NCI-H2227 treated with DMSO at 0.1 percent for 48 hours (cell line): ENCODE results near the gene MPRIP.
"Not testable (repeated sequence)": the region's sequence is repeated elsewhere in the genome, so short reads cannot be mapped to it uniquely, and the experiment has no call there.

Source experiments
- DNase-seq: peaks from one replicate; lab custom pipeline; 2025; lab: John Stamatoyannopoulos, UW

MPRIP gene

DNA sequence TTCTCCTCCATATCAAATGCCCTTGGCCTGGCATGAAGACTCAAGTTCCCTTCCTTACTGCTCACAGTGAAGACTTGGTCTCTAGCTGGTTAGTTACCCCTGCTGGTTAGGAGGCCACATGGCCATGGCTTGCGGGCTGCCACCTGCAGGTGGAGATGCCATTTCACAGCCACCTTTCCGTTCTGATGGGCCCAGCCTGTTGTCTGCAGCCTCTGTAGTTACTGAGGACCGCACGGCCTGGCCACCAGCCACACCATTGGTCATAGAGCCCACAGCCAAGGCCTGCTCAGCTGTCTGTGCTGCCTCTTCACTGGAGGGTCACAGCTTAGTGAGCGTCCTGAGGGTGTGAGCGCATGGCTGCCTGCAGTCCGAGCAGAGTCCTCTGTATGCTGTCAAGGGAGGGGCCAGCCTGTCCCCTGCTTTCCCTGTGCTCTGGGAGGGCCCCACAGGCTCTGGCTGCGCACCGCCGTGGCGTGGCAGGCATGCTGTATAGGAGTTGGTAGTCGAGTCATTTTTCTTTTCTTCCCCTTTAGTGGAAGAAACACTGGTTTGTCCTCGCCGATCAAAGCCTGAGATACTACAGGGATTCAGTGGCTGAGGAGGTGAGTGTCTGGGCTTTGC lies 104.6 kb downstream of the MPRIP start:
- DNase-seq = no peak

DNA sequence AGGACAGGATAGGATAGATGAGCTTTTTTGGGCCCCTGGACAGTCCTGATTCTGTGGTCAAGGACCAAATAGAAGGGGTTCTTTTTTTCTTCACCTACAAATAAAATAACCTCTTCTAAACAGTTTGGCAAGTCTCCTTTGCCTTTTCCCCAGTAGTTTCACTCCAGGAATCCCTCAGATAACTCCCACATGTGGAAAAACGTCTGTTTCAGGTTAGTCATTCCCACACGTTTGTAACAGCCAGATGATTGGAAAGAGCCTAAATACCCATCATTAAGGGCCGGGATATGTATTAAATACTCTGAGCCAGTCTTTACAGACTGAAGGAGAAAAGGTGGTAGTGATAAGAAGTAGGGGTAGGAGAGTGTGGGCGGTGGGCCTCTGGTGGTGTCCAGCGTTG lies 105.6 kb downstream of the MPRIP start:
- DNase-seq = no peak

DNA sequence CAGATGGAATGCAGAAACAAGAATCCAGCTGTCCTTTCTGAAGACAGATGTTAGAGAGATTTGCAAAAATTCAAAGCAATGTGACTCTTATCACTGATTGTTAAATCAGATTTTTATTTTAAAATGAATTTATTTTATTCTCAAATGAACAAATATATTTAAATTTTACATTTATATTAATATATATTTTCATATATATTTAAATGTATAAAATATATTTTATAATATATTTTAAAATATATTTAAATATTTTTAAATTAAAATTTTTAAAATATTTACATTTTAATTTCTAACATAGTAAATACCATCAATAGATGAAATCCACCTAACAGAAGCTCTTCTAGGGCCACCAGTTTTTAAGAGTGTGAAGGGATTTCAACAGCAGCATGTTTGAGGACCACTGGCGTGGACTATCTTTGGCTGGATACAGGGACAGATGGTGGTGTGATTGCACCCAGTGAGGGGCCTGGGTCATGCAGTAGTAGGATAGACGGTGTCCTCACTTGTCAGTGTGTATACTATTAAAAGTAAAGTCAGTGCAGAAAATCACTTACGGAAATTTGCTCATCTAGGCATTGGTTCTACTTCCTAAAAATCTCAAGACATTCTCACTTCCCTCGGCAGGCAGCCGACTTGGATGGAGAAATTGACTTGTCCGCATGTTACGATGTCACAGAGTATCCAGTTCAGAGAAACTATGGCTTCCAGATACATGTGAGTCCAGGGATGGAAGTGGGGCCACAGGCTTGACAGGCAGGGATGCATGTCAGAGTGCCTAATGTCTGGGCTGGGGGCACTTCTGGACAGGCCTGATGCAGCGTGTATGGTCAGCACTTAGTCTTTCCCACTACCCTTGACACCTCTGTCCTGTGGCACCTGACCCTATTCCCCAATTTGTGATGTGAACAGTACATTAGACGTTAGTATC lies 107.5 kb downstream of the MPRIP start:
- no peak for DNase-seq

DNA sequence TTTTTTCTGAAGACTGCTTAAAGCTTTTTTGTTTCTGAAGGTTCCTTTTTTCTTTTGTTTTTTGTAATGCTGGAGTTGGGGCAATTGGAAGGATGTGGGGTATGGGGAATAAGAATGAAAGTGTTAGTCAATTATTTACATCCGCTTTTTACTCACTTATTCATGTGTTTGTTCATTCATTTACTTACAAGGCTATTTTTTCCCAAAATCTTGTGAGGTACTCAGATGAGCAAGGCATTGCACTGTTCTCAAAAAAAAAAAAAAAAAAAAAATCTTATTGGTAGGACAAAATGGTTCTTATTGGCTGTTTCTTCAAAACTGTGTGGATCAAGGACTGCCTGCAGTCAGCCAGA lies 108.2 kb downstream of the MPRIP start:
- no peak for DNase-seq

DNA sequence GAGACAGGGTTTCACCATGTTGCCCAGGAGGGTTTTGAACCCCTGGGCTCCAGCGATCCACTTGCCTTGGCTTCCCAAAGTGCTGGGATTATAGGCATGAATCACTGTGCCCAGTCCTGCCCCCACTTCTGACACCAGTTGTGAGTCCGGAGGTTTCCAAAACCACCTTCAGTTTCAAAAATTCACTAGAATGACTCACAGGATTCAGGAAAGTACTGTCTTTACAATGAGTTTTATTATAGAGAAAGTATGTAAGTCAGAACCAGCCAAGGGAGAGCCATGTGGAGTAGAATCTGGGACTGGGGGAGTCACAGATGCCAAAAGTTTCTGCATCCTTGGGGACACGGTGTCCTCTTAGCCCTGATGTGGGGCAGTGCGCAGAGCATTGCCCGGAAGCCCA lies 108.8 kb downstream of the MPRIP start:
- DNase-seq = no peak

DNA sequence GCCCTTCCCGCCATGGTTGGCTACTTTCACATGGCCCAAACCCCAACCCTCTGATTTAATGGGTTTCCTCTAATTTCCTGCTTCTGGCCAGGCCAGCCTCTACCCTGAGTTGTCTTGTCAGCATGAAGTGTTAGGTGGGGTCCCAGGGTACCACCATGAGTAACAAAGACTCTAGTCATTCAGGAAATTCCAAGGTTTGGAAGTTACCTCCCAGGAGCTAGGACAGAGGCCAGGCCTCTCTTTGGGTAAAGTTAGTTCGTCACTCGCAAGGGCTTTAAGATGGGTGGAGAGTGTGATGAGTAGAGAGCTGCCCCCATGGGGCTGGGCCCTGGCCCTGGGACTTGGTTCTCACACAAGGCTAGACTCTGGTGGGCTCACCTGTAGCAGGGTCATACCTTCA lies 109.3 kb downstream of the MPRIP start:
- no peak for DNase-seq

DNA sequence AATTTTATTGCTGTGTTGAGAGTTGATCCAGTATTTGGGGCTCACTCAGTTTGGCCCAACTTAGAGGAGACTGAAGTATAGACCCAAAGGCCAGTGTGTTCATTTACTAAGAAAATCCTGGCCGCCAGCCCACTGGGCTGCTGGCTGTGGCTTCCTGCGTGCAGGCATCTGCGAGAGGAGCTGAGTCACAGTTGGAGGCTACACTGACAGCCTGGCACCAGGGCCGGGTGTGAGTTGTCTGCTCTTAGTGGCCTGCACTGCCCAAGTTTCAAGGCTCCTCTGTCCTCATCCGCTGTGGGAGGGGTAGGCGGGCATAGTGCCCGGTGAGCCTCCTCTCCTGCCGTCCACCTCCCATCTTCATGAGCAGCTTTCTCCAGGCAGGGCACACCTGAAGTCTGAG lies 109.7 kb downstream of the MPRIP start:
- no peak for DNase-seq

DNA sequence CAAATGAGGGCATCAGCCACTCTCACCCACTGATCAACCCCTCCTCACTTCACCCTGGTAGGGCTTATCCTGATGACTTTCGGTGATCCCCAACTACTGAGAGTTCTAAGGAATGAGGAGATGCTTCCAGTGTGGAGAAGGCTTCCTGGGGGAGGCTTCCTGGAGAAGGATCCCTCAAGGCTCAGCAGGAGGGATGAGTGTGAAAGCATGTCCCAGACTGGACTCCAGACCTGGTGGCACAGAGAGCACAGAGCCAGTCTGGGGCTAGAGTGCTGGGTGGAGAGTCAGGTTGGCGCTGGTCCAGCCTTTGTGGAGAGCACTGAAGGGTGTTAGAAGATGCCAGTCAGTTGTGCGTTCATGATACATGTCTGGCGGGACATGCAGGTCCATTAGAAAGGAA lies 110.1 kb downstream of the MPRIP start:
- DNase-seq = no peak

DNA sequence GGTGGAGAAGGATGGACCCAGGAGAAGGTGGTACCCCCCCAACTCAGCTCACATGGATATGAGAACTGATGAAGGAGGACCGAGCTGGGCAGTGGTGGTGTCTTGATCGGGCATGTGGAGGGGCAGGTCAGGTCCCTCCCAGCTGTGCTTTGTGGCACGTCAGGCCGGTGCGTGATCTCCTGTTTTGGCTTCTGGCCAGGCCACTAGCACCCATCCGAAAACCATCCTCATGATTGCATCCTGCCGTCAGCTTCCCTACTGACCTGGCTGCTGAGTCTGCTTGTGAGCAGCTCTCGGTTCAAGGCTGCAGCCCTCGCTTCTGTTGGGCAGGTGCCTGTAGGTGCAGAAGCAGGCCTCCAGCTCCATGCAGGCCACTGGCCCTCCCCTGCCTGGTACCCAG lies 110.8 kb downstream of the MPRIP start:
- DNase-seq = no peak

DNA sequence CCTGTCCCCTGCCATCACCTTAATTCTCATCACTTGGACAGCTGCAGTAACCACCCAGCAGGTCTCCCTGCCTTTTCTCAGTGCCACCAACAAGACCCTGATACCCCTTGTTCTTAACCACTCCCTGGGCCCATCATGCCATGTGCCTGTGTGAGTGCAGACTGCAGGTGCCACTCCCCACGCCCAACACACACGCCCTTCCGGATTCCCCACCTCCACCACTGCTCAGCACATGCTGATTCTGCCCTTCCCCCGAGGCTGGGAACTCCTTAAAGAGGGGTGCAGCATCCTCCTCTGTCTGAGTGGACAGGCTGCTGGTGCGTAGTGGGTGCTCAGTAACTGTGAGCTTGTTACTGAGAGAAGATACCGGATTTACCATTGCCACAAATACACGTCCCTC lies 111.5 kb downstream of the MPRIP start:
- no peak for DNase-seq

DNA sequence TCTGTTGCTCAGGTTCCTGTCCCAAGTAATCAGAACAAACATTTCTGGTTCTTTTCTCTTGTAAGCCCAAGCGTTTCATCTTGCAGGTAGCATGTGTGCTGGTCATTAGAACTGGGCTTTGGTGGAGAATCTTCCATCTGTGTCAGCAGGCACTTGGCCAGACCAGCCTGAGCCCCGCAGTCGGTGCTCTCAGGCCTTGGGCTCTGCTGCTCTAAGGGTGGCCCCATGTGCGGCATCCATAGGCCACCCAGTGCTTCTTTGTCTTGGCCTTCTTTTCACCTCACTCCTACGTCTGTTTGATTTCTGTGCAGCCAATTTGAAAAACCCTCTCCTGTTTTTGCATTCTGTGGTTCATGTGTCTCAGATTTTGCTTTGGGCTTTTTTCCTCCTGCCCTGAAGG lies 112.3 kb downstream of the MPRIP start:
- DNase-seq = no peak

DNA sequence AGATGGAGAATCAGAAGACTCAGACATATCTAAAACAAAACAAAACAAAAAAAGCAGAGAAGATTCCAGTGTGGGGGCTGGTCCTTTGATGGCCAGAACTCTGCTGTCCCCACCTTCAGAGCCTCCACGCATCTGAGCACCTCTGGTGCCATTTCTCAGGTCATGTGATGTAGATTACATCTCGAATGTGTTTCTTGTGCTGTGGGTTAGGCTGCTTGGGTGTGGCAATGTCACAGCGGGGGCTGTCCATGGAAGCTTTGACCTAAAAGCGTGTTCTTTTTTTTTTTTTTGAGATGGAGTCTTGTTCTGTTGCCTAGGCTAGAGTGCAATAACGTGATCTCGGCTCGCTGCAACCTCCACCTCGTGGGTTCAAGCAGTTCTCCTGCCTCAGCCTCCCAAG lies 112.7 kb downstream of the MPRIP start:
- no peak for DNase-seq

DNA sequence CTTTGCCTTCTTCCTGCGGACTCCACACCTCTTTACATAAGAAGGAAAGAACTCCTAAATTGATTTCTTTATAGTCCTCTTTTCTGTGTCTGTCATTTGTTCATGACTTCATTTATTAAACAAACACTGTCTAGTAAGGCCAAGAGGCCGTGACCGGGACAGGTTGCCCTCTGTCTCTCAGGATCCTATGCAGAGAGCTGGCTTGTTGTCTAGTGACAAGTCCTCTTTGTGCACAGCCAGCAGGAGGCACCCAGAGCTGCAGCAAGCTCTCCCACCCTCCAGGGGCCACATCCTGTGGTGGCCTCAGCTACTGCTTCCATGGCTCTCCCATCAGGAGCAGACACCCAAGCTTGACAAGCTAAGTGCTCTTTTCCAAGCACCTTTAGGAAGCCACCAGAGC lies 113.3 kb downstream of the MPRIP start:
- DNase-seq = no peak

DNA sequence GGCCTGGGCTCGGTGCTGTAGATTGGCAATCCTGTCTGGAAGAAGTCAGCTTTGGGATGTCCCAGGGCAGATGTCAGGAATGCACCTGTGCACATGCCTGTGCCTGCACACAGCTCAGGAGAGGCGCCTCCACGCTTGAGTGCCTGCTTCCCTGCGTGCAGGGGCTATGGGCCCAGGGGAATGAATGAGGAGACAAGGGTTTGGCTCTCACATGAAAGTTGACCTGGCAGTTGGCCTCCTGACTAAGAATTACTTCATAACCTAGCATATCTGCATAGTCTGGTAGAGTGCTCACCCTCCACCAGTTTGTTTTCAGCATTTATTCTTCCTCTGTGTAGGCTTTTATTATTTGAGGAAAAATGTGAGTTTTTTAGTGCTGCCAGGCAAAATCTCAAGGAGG lies 113.8 kb downstream of the MPRIP start:
- DNase-seq = no peak

DNA sequence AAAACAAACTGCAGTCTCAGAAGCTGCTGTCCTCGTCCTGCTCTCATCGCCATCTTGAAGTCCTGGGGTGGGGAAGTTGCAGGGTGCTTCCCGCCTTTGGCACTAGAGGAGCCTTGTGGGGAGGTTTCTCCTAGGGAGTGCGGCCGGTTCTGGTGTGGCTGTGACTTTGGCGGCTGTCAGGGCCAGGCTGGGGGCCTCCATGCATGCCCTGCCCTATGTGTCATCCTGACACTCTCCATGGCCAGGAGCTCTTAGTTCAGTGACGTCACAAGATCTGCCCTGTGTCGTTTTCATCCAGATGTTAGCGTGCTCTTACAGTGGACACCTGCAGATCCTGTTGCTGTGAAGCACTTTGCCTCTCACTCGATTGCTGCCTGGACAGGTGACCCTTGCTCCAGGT lies 114.3 kb downstream of the MPRIP start:
- no peak for DNase-seq

DNA sequence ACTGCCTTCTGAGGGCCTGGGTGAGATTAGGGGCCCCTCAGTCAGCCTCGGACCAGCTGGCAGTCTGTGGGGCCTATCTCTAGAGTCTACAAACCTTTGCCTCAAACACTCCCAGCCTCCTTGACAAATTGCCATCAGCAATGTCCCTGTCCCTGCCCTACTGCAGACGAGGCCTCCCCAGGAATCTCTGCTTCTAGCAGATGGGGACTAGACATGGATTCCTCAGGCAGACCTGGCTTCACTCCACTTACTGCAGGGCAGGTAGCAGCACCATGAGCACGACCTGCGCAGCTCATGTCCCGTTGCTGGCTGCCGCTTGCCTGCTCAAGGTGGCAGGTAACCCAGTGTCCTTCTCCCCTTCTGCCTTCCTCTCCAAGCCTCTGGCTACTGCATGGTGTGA lies 114.8 kb downstream of the MPRIP start:
- DNase-seq = no peak

DNA sequence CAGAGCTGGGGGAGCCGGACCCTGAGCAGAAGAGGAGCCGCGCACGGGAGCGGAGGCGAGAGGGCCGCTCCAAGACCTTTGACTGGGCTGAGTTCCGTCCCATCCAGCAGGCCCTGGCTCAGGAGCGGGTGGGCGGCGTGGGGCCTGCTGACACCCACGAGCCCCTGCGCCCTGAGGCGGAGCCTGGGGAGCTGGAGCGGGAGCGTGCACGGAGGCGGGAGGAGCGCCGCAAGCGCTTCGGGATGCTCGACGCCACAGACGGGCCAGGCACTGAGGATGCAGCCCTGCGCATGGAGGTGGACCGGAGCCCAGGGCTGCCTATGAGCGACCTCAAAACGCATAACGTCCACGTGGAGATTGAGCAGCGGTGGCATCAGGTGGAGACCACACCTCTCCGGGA lies 116.2 kb downstream of the MPRIP start:
- not testable (repeated sequence) for DNase-seq

DNA sequence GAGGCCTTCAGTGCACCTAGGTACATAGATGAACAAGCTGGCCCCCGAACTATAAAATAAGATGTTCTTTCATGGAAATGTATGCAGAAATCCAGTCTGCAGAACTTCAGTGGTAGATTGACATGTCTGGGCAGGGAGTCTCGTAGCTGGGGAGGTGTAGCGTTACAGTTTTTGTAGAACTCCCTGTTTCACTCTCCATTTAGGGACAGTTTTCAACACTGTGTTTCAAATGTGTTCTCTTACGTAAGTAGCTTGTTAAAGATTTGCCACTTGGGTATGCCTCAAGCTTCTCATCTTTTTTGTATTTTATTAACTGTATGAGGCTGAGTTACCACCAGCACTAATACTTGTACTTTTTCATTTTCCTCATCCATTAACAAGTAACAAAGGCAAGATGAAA lies 117.3 kb downstream of the MPRIP start:
- DNase-seq = no peak

DNA sequence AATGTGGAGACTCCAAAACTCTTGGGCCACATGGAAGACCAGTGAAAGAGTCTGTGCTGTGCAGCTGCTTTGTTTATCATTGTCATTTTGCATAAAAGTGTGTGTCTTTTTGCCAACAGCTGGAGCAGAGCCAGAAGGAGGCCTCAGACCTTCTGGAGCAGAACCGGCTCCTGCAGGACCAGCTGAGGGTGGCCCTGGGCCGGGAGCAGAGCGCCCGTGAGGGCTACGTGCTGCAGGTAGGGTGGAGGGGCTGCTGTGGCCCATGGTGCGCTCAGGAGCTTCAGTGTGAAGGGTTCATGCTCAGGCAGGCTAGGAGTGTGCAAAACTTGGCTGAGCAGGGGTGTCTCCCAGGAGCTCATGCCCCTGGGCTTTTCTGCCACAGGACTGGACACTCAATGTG lies 118.9 kb downstream of the MPRIP start:
- DNase-seq = no peak

DNA sequence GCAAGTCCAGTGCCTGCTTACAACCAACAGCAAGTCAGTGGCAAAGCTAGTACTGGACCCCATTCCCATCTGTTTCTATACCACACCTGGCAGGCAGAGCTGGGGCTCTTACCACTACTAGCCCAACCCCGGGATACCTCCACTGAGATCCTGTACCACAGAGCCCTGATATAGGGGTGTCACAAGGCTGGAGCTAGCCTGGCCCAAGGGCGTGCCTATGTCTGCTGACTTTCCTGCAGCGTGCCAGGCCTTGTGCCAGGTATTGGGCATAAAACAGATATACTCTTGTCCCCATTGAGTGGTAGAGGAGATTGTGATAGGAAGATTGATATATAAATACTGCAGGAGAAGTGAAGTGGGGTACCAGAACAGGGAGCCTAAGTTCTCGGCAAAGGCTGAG lies 119.5 kb downstream of the MPRIP start:
- DNase-seq = no peak

DNA sequence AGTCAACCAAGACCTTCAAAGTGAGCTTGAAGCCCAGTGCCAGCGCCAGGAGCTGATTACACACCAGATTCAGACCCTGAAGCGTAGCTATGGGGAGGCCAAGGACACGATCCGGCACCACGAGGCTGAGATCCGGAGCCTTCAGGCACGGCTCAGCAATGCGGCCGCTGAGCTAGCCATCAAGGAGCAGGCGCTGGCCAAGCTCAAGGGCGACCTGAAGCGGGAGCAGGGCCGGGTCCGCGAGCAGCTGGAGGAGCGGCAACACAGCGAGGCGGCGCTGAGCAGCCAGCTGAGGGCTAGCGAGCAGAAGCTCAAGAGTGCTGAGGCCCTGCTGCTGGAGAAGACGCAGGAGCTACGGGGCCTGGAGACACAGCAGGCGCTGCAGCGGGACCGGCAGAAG lies 121.9 kb downstream of the MPRIP start:
- no peak for DNase-seq

DNA sequence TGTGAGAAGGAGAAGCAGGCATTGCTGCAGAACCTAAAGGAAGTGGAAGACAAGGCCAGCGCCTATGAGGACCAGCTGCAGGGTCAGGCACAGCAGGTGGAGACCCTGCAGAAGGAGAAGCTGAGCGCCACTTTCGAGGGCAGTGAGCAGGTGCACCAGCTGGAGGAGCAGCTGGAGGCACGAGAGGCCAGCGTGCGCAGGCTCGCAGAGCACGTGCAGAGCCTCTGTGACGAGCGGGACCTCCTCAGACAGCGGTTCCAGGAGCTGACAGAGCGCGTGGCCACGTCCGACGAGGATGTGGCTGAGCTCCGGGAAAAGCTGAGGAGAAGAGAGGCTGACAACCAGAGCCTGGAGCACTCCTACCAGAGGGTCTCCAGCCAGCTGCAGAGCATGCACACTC lies 122.4 kb downstream of the MPRIP start:
- DNase-seq = no peak

DNA sequence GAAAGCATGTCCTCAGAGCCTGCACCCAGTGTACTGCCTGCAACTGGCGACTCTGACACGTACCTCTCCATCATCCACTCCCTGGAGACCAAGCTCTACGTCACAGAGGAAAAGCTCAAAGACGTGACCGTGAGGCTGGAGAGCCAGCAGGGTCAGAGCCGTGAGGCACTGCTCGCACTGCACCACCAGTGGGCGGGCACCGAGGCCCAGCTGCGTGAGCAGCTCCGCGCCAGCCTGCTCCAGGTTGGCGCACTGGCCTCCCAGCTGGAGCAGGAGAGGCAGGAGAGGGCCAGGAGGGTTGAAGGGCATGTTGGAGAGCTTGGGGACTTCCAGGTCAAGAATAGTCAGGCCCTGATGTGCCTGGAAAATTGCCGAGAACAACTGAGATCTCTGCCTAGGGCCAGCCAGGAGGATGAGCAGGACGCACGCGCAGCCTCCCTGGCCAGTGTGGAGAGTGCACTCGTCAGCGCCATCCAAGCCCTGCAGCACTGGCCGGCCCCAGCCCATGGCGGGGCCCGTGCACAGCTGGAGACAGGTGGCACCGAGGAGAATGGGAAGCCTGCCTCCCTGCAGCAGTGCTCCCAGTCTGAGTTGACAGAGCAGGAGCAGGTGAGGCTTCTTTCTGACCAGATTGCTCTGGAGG lies 123.5 kb downstream of the MPRIP start:
- no peak for DNase-seq
